Measurements from ENCODE around the gene TTC34.

TTC34 gene

DNA sequence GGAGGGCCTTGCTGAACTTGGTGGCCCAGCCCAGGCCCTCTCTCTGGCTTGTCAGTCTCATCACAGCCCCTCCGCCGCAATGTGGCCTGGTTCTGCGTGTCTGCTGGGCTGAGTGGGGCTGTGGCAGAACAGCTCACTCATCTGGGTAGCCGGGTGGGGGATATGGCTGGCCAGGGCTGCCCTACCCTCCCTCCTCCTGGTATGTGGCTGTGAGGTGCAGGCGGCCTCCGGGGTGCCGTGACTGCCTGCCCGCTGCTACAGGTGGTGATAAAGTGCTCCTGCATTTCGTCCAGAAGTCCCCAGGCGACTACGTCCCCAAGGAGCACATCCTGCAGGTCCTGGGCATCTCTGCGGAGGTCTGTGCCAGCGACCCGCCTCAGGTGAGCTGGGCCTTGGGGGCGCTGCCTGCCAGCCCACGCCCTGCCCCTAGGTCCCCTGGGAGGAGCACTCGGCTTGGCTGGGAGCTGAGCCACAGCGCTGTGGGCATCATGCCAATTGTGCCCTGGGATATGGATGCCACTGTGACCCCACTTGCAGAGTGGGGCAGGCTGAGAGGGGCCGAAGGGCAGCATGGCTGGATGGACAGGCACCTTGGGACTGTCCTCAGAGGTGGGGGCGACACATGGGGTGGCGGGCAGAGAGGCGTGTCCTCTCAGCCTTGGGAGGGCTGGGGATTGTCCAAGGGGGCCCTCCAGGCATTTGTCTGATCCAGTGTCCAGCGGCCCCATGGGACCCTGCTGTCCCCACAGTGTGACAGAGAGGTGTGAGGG lies 212.6 kb downstream of the TTC34 start:
- TF ChIP-seq, protein P1, sequence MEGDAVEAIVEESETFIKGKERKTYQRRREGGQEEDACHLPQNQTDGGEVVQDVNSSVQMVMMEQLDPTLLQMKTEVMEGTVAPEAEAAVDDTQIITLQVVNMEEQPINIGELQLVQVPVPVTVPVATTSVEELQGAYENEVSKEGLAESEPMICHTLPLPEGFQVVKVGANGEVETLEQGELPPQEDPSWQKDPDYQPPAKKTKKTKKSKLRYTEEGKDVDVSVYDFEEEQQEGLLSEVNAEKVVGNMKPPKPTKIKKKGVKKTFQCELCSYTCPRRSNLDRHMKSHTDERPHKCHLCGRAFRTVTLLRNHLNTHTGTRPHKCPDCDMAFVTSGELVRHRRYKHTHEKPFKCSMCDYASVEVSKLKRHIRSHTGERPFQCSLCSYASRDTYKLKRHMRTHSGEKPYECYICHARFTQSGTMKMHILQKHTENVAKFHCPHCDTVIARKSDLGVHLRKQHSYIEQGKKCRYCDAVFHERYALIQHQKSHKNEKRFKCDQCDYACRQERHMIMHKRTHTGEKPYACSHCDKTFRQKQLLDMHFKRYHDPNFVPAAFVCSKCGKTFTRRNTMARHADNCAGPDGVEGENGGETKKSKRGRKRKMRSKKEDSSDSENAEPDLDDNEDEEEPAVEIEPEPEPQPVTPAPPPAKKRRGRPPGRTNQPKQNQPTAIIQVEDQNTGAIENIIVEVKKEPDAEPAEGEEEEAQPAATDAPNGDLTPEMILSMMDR (IDR thresholded peaks at IDR 0.05; ENCODE audit: low read depth, low read length) = no peak
- no peak overlapping the region for H3K4me3 ChIP-seq (replicated peaks in 1 of 2; ENCODE audit: low read depth in 2 of 2, low read length in 2 of 2)
- DNase-seq (ENCODE audit: low read depth in 2 of 2) = no peak

DNA sequence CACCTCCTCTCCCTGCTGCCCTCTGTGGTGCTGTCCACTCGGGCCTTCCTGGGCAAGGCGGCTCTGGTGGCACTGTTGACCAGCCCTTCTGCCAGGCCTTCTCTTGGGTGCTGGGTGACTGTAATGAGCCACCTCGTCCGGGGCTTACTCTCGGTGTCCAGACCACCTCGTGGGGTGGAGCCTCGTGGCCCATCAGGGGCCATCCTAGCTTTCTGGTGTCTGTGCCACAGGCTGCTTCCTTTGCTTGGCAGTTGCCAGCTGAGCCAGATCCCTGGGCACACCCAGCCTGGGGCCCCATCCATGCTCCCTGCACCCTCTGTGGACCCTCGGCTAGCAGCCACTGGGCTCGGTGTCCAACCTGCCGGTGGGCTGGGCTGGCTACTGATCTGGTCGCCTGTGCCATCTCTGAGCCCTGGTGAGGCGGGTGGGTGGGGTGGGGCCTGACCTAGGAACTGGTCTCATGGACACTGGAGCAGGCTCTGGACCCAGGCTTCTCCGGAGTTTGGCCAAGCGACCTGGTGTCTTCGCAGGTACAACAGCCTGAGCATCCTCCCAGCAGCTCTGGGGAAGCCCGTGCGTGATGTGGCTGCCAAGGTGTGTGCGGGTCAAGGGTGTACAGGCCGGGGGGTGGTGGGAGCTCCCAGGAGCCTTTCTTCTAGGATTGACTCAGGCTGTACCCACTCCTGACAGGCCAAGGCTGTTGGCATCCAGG lies 213.5 kb downstream of the TTC34 start:
- TF ChIP-seq, protein P1 (IDR thresholded peaks at IDR 0.05; ENCODE audit: low read depth, low read length) = no peak
- H3K4me3 ChIP-seq (replicated peaks in 1 of 2; ENCODE audit: low read depth in 2 of 2, low read length in 2 of 2) = no peak overlapping the region
- no peak for DNase-seq (ENCODE audit: low read depth in 2 of 2)

DNA sequence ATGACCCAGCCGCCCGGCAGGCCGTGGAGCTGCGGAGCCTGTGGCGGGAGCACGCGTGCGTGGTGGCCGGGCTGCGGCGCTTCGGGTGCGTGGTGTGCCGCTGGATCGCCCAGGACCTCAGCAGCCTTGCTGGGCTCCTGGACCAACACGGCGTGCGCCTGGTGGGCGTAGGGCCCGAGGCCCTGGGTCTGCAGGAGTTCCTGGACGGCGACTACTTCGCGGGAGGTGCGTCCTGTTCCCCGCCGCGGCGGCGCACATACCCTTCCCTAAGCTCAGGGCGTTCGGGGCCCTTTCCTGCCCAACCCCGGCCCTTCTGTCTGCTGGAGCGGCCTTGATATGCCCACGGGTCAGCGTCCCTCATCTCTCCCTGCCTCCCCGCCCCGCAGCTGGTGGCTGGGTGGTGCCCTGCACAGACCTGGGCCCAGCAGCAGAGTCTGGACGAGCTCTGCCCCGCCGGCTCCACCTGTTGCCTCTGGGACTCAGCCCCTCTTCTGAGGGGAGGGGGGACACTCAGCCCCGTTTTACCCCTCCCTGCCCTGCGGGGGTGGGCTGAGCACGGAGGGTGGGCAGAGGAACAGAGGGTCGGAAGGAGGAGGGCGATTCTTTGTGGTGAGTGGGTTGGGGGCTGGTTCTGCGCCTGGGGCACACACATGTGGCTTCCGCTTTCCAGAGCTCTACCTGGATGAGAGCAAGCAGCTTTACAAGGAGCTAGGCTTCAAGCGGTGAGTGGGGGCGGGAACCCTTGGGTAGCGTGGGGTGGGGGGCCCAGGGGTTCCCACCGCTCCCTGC lies 214.2 kb downstream of the TTC34 start:
- peak overlapping the region; percentile 68 to 76 for H3K4me3 ChIP-seq (replicated peaks in 1 of 2; ENCODE audit: low read depth in 2 of 2, low read length in 2 of 2)
- TF ChIP-seq, protein P1 (IDR thresholded peaks at IDR 0.05; ENCODE audit: low read depth, low read length) = no peak
- peak; percentile 20 to 28 for DNase-seq (ENCODE audit: low read depth in 2 of 2)

DNA sequence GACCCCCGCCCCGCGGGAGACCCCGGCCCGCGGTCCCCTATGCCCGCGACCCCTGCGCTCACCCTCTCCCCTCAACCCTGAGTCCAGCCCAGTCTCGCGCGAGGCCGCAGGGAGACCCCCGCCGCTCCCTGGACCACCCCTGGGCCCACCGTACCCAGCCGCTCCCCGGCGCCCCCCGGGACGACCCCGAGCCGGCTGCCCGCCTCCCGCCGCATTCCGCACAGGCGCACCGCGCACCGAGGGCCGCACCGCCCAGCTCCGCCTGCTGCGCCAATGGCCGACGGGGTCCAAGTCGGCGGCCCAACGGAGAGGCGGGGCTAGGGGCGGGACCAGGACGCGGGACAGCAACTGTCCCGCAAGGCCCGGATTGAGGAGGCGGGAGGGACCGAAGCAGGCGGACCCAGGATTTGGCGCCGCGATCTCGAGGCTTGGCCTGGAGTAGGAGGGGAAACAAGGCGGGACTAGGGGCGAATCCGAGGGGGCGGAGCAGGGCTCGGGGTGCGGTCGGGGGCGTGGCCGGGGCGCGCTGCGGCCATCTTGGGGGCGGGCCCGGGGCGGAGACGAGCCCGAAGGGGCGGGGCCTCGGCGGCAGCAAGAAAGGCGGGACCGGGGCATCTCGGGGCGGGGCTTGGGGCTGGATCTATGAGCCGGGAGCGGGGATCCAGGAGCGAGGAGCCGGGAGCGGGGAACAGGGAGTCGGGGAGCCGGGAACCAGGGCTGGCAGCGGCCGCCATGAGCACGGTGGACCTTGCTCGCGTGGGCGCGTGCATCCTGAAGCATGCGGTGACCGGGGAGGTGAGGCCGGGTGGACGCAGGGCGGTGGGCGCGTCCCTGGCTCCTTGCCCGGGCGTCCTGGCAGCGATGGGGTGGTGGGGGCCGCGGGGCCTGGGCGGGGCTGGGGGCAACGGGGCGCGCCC lies 215.1 kb downstream of the TTC34 start, which contains the start of gene PRXL2B:
Gene PRXL2B (plus strand): TSS at position 624 of the 917 bp plus-strand sequence. CDS start 109 bp downstream, at position 733.
- peak within 1 kb of the TSS; percentile 68 to 76 for H3K4me3 ChIP-seq (replicated peaks in 1 of 2; ENCODE audit: low read depth in 2 of 2, low read length in 2 of 2)
- peak; percentile 99 to 100 for DNase-seq (ENCODE audit: low read depth in 2 of 2)
- TF ChIP-seq, protein P1 (IDR thresholded peaks at IDR 0.05; ENCODE audit: low read depth, low read length) = no peak
